Lower lobe of right lung (tissue), 2 donors: ENCODE data around the gene GCN1. TPM values are rescaled to one million over a fixed set of nuclear protein-coding genes. Genes with fewer than 3 reads are reported as not detected.

ENCODE experiments used
- ATAC-seq, 2 donors: fragments of 200-7000 bp; cut with Tn5 transposase; one replicate each; pipeline ENCODE4 v1.9.1; 2020 to 2022; ENCODE audit warnings: mild to moderate bottlenecking in 2 of 2, moderate library complexity in 2 of 2
- DNase-seq: peaks from one replicate; pipeline ENCODE4 v3.0.0-alpha.2; 2020
- H3K27ac ChIP-seq: fragments of 200-600 bp; one replicate; pipeline ENCODE4 v1.8.0; 2022
- H3K27me3 ChIP-seq: fragments of 200-600 bp; one replicate; pipeline ENCODE4 v1.8.0; 2022; ENCODE audit warnings: low read depth
- H3K36me3 ChIP-seq: fragments of 200-600 bp; one replicate; pipeline ENCODE4 v1.8.0; 2022; ENCODE audit warnings: mild to moderate bottlenecking
- H3K4me1 ChIP-seq: fragments of 200-600 bp; one replicate; pipeline ENCODE4 v1.8.0; 2022
- H3K4me3 ChIP-seq: fragments of 200-600 bp; one replicate; pipeline ENCODE4 v1.8.0; 2022; ENCODE audit warnings: mild to moderate bottlenecking
- H3K9me3 ChIP-seq: fragments of 200-600 bp; one replicate; pipeline ENCODE4 v1.8.0; 2022
- intact Hi-C: fragments of 100-400 bp; cut with DNase I; formaldehyde crosslinking; loops from one replicate; pipeline ENCODE4 v1.11.0; 2022
- total RNA-seq: library from RNA; stranded (reverse); fragmentation: NEBNext Ultra II Directional; extraction: Animal tissue kit (Norgen Biotek cat#: 25700); gene quantifications from one replicate; pipeline ENCODE4 v1.2.1, GENCODE V29; 2021
- TF ChIP-seq, protein P1 (sequence below): fragments of 200-600 bp; IDR thresholded peaks from one replicate; pipeline ENCODE4 v1.8.0; 2022; ENCODE audit warnings: antibody characterized with exemption, mild to moderate bottlenecking
- donor health status: DM: no; HTN: yes; CAD: no; lungs with severe emphysema.

Gene GCN1
- total RNA-seq, 1 donor from 2014 or later, result 73.6 TPM

DNA sequence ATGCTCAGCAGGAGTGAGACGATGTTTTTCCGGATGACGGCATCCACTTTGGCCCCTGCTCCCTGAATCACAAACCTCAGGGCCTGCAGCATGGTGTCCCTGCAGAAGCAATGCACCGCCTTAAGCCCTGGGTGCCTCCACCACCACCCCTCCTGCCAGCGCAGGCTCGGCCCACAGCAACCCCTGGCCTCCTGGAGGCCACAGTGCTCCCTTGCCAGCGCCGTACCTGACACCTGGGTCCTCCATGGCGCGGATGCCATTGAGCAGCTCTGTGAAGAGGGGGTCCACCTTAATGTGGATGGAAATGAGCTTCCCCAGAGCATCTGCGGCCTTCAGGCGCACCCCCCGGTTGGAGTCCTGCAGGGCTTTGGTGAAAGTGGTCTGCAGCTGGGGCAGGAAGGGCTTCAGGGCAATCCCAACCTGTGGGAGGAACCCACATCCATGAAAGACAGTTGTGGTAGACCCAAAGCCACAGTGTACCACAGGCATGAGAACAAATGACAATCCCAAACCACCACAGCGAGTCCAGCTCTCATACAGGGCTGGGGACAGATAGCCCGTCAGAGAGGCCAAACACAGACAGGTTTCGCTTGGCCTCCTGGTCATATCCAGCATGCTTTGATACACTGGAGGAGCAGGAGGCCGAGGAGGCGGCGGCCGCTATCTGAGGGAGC is 60.1 kb downstream of the GCN1 start:
- H3K27me3 ChIP-seq, result no peaks in the 10 kb centered on the region
- TF ChIP-seq, protein P1, sequence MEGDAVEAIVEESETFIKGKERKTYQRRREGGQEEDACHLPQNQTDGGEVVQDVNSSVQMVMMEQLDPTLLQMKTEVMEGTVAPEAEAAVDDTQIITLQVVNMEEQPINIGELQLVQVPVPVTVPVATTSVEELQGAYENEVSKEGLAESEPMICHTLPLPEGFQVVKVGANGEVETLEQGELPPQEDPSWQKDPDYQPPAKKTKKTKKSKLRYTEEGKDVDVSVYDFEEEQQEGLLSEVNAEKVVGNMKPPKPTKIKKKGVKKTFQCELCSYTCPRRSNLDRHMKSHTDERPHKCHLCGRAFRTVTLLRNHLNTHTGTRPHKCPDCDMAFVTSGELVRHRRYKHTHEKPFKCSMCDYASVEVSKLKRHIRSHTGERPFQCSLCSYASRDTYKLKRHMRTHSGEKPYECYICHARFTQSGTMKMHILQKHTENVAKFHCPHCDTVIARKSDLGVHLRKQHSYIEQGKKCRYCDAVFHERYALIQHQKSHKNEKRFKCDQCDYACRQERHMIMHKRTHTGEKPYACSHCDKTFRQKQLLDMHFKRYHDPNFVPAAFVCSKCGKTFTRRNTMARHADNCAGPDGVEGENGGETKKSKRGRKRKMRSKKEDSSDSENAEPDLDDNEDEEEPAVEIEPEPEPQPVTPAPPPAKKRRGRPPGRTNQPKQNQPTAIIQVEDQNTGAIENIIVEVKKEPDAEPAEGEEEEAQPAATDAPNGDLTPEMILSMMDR, result no peak
- no peak for DNase-seq
- no peak overlapping the region for H3K27ac ChIP-seq
- intact Hi-C loops, result no loop called here
- peaks cover 100% of the 10 kb centered on the region for H3K36me3 ChIP-seq
- no peaks in the 10 kb centered on the region for H3K9me3 ChIP-seq
- H3K4me1 ChIP-seq, result no peaks in the 10 kb centered on the region
- no peak overlapping the region for H3K4me3 ChIP-seq
- no peak for ATAC-seq

DNA sequence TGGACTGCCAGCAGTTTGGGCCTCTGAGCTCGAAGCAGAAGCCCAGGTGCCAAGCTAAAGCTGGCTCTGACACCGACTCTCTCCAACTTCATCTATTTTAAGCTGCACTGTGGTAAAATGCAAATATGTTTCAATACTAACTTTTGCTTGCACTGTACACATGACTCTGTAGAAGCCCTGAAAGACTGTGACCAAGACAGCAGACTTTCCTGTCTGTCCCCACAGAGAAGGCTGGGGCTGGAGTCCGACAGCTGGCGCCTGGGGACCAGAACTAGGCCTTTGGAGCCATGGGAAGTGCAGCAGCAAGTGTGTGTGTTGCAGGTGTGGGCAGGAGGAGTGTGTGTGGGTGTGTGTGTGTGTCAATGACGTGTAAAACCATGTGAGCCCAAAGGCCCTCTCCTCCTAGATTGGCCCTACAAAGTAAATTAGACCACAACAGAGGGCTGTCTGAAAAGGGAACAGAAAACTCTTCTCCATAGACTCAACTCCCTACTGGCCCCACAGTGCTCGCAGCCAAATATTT is 61.6 kb downstream of the GCN1 start:
- no peaks in the 10 kb centered on the region for H3K9me3 ChIP-seq
- no peak overlapping the region for H3K27ac ChIP-seq
- DNase-seq, result no peak
- H3K36me3 ChIP-seq, result peaks cover 100% of the 10 kb centered on the region
- intact Hi-C loops, result no loop called here
- no peak overlapping the region for H3K4me3 ChIP-seq
- H3K27me3 ChIP-seq, result no peaks in the 10 kb centered on the region
- no peak for ATAC-seq
- no peaks in the 10 kb centered on the region for H3K4me1 ChIP-seq
- TF ChIP-seq, protein P1, result no peak

DNA sequence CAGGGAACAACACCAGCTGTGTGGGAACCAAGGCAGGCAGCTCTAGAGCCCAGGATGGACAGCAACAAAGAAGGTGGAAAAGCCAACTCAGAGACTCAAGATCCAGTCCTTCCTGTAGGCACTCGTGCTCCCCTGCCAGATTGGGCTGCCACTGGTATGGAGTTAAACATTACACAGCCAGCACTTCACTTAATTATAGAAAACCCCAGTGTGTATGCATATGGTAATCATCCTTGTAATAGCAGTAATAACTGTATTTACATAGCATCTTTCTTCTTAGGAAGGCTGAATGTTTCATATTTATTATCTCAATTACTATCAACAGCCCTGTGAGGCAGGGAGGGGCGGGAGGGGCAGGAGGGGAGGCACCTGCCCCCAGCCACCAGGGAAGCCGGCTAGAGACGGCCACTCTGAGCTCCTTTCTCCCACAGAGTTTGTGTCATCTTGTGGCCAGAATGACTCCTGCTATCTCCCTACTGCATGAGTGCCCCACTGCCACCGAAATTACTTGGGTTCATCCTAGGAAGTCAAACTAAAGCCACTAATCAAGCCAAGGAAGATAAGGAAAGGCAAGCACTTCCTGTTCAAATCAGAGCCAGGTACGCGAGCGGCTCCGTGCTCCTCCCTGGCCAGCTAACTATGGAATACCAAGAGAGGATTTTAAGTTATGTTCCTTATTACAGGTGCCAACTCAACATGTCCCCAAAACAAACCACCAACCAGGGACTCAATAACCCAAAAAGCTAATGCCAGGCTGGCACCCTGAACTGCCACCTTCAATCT is 62.3 kb downstream of the GCN1 start:
- Histone ChIP-seq H3K27ac (no peak overlapping the region), H3K4me1 (peaks cover 5% of the 10 kb centered on the region), H3K9me3 (no peaks in the 10 kb centered on the region), H3K27me3 (no peaks in the 10 kb centered on the region), H3K4me3 (no peak overlapping the region), H3K36me3 (peaks cover 100% of the 10 kb centered on the region)
- TF ChIP-seq, protein P1, result no peak
- no peak for ATAC-seq
- DNase-seq, result no peak
- intact Hi-C loops, result no loop called here

DNA sequence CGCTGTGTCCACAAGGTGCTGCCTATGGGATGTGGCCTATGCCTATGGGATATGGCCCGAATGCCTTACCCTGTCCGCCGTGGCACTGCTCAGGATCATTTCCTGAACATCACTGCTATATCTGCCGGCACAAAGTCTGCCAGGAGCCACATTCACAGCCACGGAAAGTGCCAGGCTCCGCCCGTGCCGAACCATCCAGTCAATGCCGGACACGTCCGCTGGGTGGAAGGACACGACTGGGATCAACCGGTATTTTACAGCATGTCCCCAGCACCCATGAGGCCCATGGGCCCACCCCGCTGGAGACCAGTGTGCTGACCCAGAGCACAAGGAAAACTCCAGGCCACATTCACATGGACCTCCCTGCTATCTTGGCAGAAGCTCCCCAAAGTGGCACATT is 63.4 kb downstream of the GCN1 start:
- DNase-seq (no peak), ATAC-seq (no peak)
- H3K4me1 ChIP-seq, result peaks cover 16% of the 10 kb centered on the region
- no peak overlapping the region for H3K4me3 ChIP-seq
- peaks cover 100% of the 10 kb centered on the region for H3K36me3 ChIP-seq
- H3K27me3 ChIP-seq, result no peaks in the 10 kb centered on the region
- intact Hi-C loops, result no loop called here
- no peaks in the 10 kb centered on the region for H3K9me3 ChIP-seq
- TF ChIP-seq, protein P1, result no peak
- no peak overlapping the region for H3K27ac ChIP-seq

DNA sequence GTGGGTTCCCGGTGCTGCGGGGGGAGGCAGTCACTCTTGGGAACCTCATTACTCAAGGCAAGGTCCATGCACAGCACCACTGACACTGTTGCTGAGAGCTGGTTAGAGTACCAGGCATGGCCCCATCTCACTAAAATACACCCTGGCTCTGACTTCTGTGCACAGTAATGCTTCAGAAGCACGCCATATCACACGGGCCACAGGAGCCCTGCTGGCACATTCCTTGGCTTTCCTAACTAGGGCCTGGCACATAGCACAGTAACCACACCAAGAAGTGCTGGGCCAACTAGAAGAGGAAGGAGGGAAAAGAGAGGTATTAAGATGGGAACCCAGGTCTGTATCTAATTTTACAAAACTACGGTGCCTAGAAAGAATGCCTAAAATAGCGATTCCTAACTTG is 64.5 kb downstream of the GCN1 start:
- peaks cover 89% of the 10 kb centered on the region for H3K36me3 ChIP-seq
- intact Hi-C loops, result no loop called here

More for the DNA sequence above, 64.5 kb downstream of the GCN1 start:
- no peak overlapping the region for H3K27ac ChIP-seq
- TF ChIP-seq, protein P1, result no peak
- no peaks in the 10 kb centered on the region for H3K9me3 ChIP-seq
- H3K4me1 ChIP-seq, result peaks cover 17% of the 10 kb centered on the region
- ATAC-seq, result no peak
- no peak overlapping the region for H3K4me3 ChIP-seq
- H3K27me3 ChIP-seq, result no peaks in the 10 kb centered on the region
- DNase-seq, result no peak
